A549 (cell line): ENCODE data around the gene MLF1.
"Not testable (repeated sequence)": the region's sequence is repeated elsewhere in the genome, so short reads cannot be mapped to it uniquely, and the experiment has no call there.

Source experiments
- BCL3 ChIP-seq: fragments of >200 bp; sonication (Bioruptor Twin); formaldehyde crosslinking; IDR thresholded peaks from 3 replicates; pipeline ENCODE4 v1.6.1; 2016
- CBX8 ChIP-seq: fragments of 200-600 bp; sonication (generic); IDR thresholded peaks from 2 replicates; pipeline ENCODE4 v1.6.1; 2016
- CHD2 ChIP-seq: fragments of 150-350 bp; IDR thresholded peaks from 2 replicates; pipeline ENCODE4 v1.6.1; 2014; ENCODE audit warnings: low read length; ENCODE audit not compliant: partially characterized antibody
- EP300 ChIP-seq, 2 experiments: fragments of >200 bp; sonication (Bioruptor Twin); formaldehyde crosslinking; IDR thresholded peaks; 2 replicates in 1 of 2; 3 replicates in 1 of 2; pipeline ENCODE4 v1.6.1; 2016 to 2017
- FOSB ChIP-seq: fragments of 250-450 bp; sonication (Bioruptor Pico); IDR thresholded peaks from 2 replicates; pipeline ENCODE4 v1.5.0; 2020; ENCODE audit warnings: mild to moderate bottlenecking, moderate library complexity
- HDAC2 ChIP-seq: fragments of 200-600 bp; sonication (generic); IDR thresholded peaks from 2 replicates; pipeline ENCODE4 v1.6.1; 2016
- JUN ChIP-seq, 2 experiments: fragments of >200 bp; sonication (Bioruptor Twin); formaldehyde crosslinking; IDR thresholded peaks; 2 replicates in 1 of 2; 3 replicates in 1 of 2; pipeline ENCODE4 v1.6.1; 2016 to 2017
- NPAS2 ChIP-seq: fragments of 250-450 bp; sonication (Bioruptor Pico); IDR thresholded peaks from 2 replicates; pipeline ENCODE4 v1.8.0; 2022; ENCODE audit warnings: mild to moderate bottlenecking, moderate library complexity, borderline replicate concordance
- PBX3 ChIP-seq: IDR thresholded peaks from 2 replicates; pipeline ENCODE4 v1.6.1; 2012
- POLR2A ChIP-seq: IDR thresholded peaks from 2 replicates; pipeline ENCODE4 v1.6.1; 2012; ENCODE audit warnings: mild to moderate bottlenecking, low read length
- SMC3 ChIP-seq: fragments of >200 bp; sonication (Bioruptor Twin); formaldehyde crosslinking; IDR thresholded peaks from 3 replicates; pipeline ENCODE4 v1.6.1; 2018; ENCODE audit warnings: inconsistent platforms
- ZC3H11A ChIP-seq: fragments of 450-650 bp; IDR thresholded peaks from 2 replicates; pipeline ENCODE4 v1.6.1; 2014; ENCODE audit warnings: antibody characterized with exemption, mild to moderate bottlenecking
- TF ChIP-seq, protein P1 (sequence below): fragments of >200 bp; sonication (Bioruptor Twin); formaldehyde crosslinking; IDR thresholded peaks from 3 replicates; pipeline ENCODE4 v1.5.1; 2016
- TF ChIP-seq, protein P2 (sequence below): fragments of 200-600 bp; sonication (generic); IDR thresholded peaks from 2 replicates; pipeline ENCODE4 v1.6.1; 2016; ENCODE audit warnings: antibody characterized with exemption, mild to moderate bottlenecking, moderate library complexity

DNA sequence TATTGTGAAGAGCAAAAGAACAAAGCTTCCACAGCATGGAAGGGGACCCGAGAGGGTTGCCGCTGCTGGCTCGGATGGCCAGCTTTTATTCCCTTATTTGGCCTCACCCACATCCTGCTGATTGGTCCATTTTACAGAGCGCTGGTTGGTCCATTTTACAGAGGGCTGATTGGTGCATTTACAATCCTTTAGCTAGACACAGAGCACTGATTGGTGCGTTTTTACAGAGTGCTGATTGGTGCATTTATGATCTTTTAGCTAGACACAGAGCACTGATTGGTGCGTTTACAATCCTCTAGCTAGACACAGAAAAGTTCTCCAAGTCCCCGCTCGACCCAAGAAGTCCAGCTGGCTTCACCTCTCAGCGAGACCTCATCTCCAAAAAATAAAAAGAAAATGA lies 21.1 kb upstream of the MLF1 start:
- TF ChIP-seq, protein P1, sequence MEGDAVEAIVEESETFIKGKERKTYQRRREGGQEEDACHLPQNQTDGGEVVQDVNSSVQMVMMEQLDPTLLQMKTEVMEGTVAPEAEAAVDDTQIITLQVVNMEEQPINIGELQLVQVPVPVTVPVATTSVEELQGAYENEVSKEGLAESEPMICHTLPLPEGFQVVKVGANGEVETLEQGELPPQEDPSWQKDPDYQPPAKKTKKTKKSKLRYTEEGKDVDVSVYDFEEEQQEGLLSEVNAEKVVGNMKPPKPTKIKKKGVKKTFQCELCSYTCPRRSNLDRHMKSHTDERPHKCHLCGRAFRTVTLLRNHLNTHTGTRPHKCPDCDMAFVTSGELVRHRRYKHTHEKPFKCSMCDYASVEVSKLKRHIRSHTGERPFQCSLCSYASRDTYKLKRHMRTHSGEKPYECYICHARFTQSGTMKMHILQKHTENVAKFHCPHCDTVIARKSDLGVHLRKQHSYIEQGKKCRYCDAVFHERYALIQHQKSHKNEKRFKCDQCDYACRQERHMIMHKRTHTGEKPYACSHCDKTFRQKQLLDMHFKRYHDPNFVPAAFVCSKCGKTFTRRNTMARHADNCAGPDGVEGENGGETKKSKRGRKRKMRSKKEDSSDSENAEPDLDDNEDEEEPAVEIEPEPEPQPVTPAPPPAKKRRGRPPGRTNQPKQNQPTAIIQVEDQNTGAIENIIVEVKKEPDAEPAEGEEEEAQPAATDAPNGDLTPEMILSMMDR = not testable (repeated sequence)
- TF ChIP-seq, protein P2, sequence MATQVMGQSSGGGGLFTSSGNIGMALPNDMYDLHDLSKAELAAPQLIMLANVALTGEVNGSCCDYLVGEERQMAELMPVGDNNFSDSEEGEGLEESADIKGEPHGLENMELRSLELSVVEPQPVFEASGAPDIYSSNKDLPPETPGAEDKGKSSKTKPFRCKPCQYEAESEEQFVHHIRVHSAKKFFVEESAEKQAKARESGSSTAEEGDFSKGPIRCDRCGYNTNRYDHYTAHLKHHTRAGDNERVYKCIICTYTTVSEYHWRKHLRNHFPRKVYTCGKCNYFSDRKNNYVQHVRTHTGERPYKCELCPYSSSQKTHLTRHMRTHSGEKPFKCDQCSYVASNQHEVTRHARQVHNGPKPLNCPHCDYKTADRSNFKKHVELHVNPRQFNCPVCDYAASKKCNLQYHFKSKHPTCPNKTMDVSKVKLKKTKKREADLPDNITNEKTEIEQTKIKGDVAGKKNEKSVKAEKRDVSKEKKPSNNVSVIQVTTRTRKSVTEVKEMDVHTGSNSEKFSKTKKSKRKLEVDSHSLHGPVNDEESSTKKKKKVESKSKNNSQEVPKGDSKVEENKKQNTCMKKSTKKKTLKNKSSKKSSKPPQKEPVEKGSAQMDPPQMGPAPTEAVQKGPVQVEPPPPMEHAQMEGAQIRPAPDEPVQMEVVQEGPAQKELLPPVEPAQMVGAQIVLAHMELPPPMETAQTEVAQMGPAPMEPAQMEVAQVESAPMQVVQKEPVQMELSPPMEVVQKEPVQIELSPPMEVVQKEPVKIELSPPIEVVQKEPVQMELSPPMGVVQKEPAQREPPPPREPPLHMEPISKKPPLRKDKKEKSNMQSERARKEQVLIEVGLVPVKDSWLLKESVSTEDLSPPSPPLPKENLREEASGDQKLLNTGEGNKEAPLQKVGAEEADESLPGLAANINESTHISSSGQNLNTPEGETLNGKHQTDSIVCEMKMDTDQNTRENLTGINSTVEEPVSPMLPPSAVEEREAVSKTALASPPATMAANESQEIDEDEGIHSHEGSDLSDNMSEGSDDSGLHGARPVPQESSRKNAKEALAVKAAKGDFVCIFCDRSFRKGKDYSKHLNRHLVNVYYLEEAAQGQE = not testable (repeated sequence)
- not testable (repeated sequence) for TF ChIP-seq CHD2; PBX3; ZC3H11A; JUN (IDR thresholded peaks at IDR 0.05); POLR2A; EP300 (IDR thresholded peaks at IDR 0.05); NPAS2 (CRISPR knock-in tag); FOSB (CRISPR knock-in tag); HDAC2; SMC3; BCL3; CBX8
